ENCODE measurements around the gene RAB7A.

Gene RAB7A

GRCh38 chr3:128847666-128848370 lies 121.8 kb downstream of the RAB7A start:
- no peak for TF ChIP-seq GABPA (IDR thresholded peaks at IDR 0.05; ENCODE audit: low read depth)
- TF ChIP-seq SPI1 (IDR thresholded peaks at IDR 0.05; ENCODE audit: borderline replicate concordance, low read depth) = no peak
- no peak for TF ChIP-seq POLR2AphosphoS5 (IDR thresholded peaks at IDR 0.05; ENCODE audit: low read depth)
- TF ChIP-seq CTCF (IDR thresholded peaks at IDR 0.05; ENCODE audit: insufficient read depth, low read length) = no peak
- no peak for TF ChIP-seq REST (IDR thresholded peaks at IDR 0.05; ENCODE audit: insufficient replicate concordance, low read depth)
- Histone ChIP-seq H3K27ac (replicated peaks) (peak overlapping the region; percentile 100), H3K4me3 (replicated peaks; ENCODE audit: insufficient read depth, low read length) (no peak overlapping the region), H3K27me3 (ENCODE audit: insufficient read depth, poor library complexity, severe bottlenecking) (no peaks in the 10 kb centered on the region)
- DNase-seq (ENCODE audit: low read depth in 1 of 2, low spot score in 1 of 2) = no peak

- Histone ChIP-seq H3K27me3 (ENCODE audit: insufficient read depth, poor library complexity, severe bottlenecking) (no peaks in the 10 kb centered on the region), H3K27ac (replicated peaks) (peak overlapping the region; percentile 100), H3K4me3 (replicated peaks; ENCODE audit: insufficient read depth, low read length) (no peak overlapping the region)
- TF ChIP-seq POLR2AphosphoS5 (IDR thresholded peaks at IDR 0.05; ENCODE audit: low read depth) (no peak), CTCF (IDR thresholded peaks at IDR 0.05; ENCODE audit: insufficient read depth, low read length) (no peak), GABPA (IDR thresholded peaks at IDR 0.05; ENCODE audit: low read depth) (no peak), REST (IDR thresholded peaks at IDR 0.05; ENCODE audit: insufficient replicate concordance, low read depth) (no peak), SPI1 (IDR thresholded peaks at IDR 0.05; ENCODE audit: borderline replicate concordance, low read depth) (no peak)
- no peak for DNase-seq (ENCODE audit: low read depth in 1 of 2, low spot score in 1 of 2)
Observed at GRCh38 chr3:128848936-128849335, 123.0 kb downstream of the RAB7A start.

GRCh38 chr3:128849911-128850455 lies 124.0 kb downstream of the RAB7A start:
- Histone ChIP-seq H3K27me3 (ENCODE audit: insufficient read depth, poor library complexity, severe bottlenecking) (no peaks in the 10 kb centered on the region), H3K4me3 (replicated peaks; ENCODE audit: insufficient read depth, low read length) (no peak overlapping the region), H3K27ac (replicated peaks) (peak overlapping the region; percentile 46)
- TF ChIP-seq SPI1 (IDR thresholded peaks at IDR 0.05; ENCODE audit: borderline replicate concordance, low read depth) (no peak), POLR2AphosphoS5 (IDR thresholded peaks at IDR 0.05; ENCODE audit: low read depth) (no peak), CTCF (IDR thresholded peaks at IDR 0.05; ENCODE audit: insufficient read depth, low read length) (no peak), REST (IDR thresholded peaks at IDR 0.05; ENCODE audit: insufficient replicate concordance, low read depth) (no peak), GABPA (IDR thresholded peaks at IDR 0.05; ENCODE audit: low read depth) (no peak)
- no peak for DNase-seq (ENCODE audit: low read depth in 1 of 2, low spot score in 1 of 2)
